HL-60 (cell line): ENCODE results near the gene CCDC92.

Source experiments
- DNase-seq, 2 experiments: peaks; one replicate each; pipeline ENCODE4 v3.0.0-alpha.2; 2010 to 2020; ENCODE audit warnings: low read depth in 1 of 2, low spot score in 1 of 2
- H3K27ac ChIP-seq: fragments of 250-450 bp; sonication (Bioruptor Pico); replicated peaks from 2 replicates; pipeline ENCODE4 v1.5.1; 2020; ENCODE audit warnings: mild to moderate bottlenecking, moderate library complexity
- H3K27me3 ChIP-seq: fragments of 250-450 bp; sonication (Bioruptor Pico); 2 replicates; pipeline ENCODE4 v1.5.1; 2021; ENCODE audit warnings: mild to moderate bottlenecking, moderate library complexity; ENCODE audit not compliant: insufficient read depth, poor library complexity, severe bottlenecking
- H3K4me3 ChIP-seq: replicated peaks from 2 replicates; pipeline ENCODE4 v1.5.1; 2011; ENCODE audit warnings: mild to moderate bottlenecking, control low read depth, low read length; ENCODE audit not compliant: insufficient read depth
- GABPA ChIP-seq: IDR thresholded peaks from 2 replicates; pipeline ENCODE4 v1.6.1; 2012; ENCODE audit warnings: low read depth
- POLR2AphosphoS5 ChIP-seq: IDR thresholded peaks from 2 replicates; pipeline ENCODE4 v1.6.1; 2012; ENCODE audit warnings: low read depth
- REST ChIP-seq: IDR thresholded peaks from 2 replicates; pipeline ENCODE4 v1.6.1; 2012; ENCODE audit warnings: low read depth; ENCODE audit not compliant: insufficient replicate concordance
- SPI1 ChIP-seq: IDR thresholded peaks from 2 replicates; pipeline ENCODE4 v1.6.1; 2012; ENCODE audit warnings: low read depth, mild to moderate bottlenecking, borderline replicate concordance
- TF ChIP-seq, protein P1 (sequence below): IDR thresholded peaks from one replicate; pipeline ENCODE4 v1.5.1; 2011; ENCODE audit warnings: low read length, control low read depth, inconsistent platforms; ENCODE audit not compliant: insufficient read depth

CCDC92 gene

GRCh38 chr12:123967121-123967586, 5.5 kb downstream of the CCDC92 start:
- TF ChIP-seq SPI1 (no peak), POLR2AphosphoS5 (no peak), REST (no peak), GABPA (no peak)
- TF ChIP-seq, protein P1, sequence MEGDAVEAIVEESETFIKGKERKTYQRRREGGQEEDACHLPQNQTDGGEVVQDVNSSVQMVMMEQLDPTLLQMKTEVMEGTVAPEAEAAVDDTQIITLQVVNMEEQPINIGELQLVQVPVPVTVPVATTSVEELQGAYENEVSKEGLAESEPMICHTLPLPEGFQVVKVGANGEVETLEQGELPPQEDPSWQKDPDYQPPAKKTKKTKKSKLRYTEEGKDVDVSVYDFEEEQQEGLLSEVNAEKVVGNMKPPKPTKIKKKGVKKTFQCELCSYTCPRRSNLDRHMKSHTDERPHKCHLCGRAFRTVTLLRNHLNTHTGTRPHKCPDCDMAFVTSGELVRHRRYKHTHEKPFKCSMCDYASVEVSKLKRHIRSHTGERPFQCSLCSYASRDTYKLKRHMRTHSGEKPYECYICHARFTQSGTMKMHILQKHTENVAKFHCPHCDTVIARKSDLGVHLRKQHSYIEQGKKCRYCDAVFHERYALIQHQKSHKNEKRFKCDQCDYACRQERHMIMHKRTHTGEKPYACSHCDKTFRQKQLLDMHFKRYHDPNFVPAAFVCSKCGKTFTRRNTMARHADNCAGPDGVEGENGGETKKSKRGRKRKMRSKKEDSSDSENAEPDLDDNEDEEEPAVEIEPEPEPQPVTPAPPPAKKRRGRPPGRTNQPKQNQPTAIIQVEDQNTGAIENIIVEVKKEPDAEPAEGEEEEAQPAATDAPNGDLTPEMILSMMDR, result no peak
- DNase-seq, result no peak
- Histone ChIP-seq H3K27ac (no peak overlapping the region), H3K4me3 (no peak overlapping the region), H3K27me3 (no peaks in the 10 kb centered on the region)

GRCh38 chr12:123966596-123966995, 6.0 kb downstream of the CCDC92 start:
- no peak for DNase-seq
- Histone ChIP-seq H3K27ac (no peak overlapping the region), H3K4me3 (no peak overlapping the region), H3K27me3 (no peaks in the 10 kb centered on the region)
- TF ChIP-seq, protein P1, result no peak
- TF ChIP-seq GABPA, result no peak
- no peak for TF ChIP-seq SPI1
- no peak for TF ChIP-seq REST
- TF ChIP-seq POLR2AphosphoS5, result no peak

DNA sequence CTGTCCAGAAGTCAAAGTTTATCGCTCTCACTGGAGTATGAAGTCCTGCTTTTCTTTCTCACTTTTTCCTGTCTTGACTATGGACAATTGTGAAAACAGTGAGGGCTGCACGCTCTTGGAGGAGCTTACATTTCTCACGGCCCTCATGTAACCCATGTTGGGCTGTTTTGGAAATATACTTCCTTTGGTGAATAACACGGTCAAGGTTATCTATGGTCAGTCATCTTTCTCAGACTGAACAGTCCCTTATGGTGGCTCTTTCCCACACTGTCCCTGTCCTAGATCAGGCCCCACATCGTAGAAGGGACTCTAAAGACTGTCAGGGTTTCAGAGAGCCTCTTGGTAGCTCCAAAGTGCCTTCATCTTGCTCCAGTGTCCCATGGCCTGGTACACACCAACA, 7.2 kb downstream of the CCDC92 start:
- DNase-seq, result no peak
- TF ChIP-seq GABPA, result no peak
- no peak for TF ChIP-seq POLR2AphosphoS5
- no peak for TF ChIP-seq SPI1
- TF ChIP-seq, protein P1, result no peak
- TF ChIP-seq REST, result no peak
- no peak overlapping the region for H3K4me3 ChIP-seq
- H3K27ac ChIP-seq, result no peak overlapping the region
- H3K27me3 ChIP-seq, result no peaks in the 10 kb centered on the region
